Mesodermal cell (in vitro differentiated cells): ENCODE results near the gene AP4E1.

Source experiments
- H3K27ac ChIP-seq: 2 replicates; pipeline ENCODE4 v1.7.0; 2013; ENCODE audit warnings: mild to moderate bottlenecking, low read depth, low read length, moderate library complexity; ENCODE audit not compliant: severe bottlenecking
- H3K36me3 ChIP-seq: 2 replicates; pipeline ENCODE4 v1.7.1; 2013; ENCODE audit warnings: mild to moderate bottlenecking, low read length, moderate library complexity; ENCODE audit not compliant: control insufficient read depth, insufficient read depth
- H3K4me1 ChIP-seq: one replicate; pipeline ENCODE4 v1.7.1; 2013; ENCODE audit warnings: mild to moderate bottlenecking, low read length; ENCODE audit not compliant: insufficient read depth, control insufficient read depth, poor library complexity, severe bottlenecking
- H3K4me3 ChIP-seq: 2 replicates; pipeline ENCODE4 v1.7.0; 2013; ENCODE audit warnings: low read length, control low read depth, mild to moderate bottlenecking; ENCODE audit not compliant: insufficient read depth, poor library complexity, severe bottlenecking; ENCODE audit errors: extremely low read depth
- H3K9me3 ChIP-seq: 2 replicates; pipeline ENCODE4 v1.7.1; 2013; ENCODE audit warnings: mild to moderate bottlenecking, low read length, moderate library complexity; ENCODE audit not compliant: control insufficient read depth
- WGBS, 2 experiments: methylation state at CpG; one replicate each; pipeline ENCODE4 v1.1.5; 2013; ENCODE audit warnings: missing lambda C conversion rate in 2 of 2; ENCODE audit not compliant: insufficient coverage in 2 of 2; 5-methylcytosine and 5-hydroxymethylcytosine counted together

The AP4E1 gene

GRCh38 chr15:50876989-50877360, 31.5 kb upstream of the AP4E1 start:
- Histone ChIP-seq H3K27ac (peak overlapping the region; percentile 37), H3K4me1 (peaks cover 21% of the 10 kb centered on the region), H3K4me3 (no peak overlapping the region), H3K9me3 (no peaks in the 10 kb centered on the region), H3K36me3 (no peaks in the 10 kb centered on the region)
- 7 to 9% methylated on average over 3 to 8 of the region's 8 CpGs for WGBS, 2 experiments

DNA sequence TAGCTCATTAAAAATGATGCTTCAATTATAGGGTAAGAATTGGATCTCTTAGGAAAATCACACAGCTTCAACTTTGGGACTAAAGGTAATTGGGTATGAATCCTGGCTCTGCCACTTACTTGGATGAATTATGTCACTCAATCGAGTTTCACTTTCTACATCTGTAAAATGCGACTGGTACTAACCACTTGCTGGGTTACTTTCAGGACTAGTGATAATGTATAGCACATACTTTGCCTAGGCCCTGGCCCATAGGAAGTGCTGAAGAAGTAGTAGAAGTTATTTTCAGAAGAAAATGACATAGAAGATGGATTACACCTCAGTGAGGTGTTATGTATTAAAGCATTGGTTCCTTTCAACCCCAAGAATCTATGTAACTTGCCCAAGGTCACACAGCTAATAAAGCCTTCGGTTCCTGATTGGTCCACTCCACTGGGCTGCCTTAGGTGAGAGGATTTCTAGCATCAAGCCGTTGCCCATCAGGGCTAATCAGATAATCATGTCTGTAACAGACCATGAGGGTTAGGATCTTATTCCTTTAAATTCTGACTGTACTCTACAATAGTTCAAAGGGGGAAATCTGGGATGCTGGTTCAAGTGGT, 29.4 kb upstream of the AP4E1 start:
- Histone ChIP-seq H3K27ac (no peak overlapping the region), H3K4me1 (peaks cover 16% of the 10 kb centered on the region), H3K4me3 (no peak overlapping the region), H3K9me3 (no peaks in the 10 kb centered on the region), H3K36me3 (no peaks in the 10 kb centered on the region)
- WGBS, 2 experiments: 88 to 94% methylated on average over 2 to 3 of the region's 4 CpGs

DNA sequence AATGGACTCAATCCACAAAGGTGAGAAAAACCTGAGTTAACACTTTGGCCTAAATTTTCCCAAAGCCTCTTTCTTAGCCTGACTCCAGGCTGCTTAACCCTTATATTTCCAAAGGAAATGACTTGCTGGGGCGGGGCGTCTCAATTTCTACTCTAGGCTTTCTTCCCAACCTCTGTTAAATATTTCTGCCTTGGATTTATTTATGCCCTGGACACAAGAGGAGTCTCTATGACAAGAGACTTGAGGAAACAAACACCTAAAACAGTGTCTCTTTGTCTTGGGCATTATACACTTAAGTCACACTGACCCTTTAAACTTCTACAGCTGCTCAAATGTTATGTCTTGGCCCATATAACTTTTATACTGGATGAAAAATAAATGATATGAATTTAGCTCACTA, 28.3 kb upstream of the AP4E1 start:
- Histone ChIP-seq H3K4me3 (no peak overlapping the region), H3K36me3 (no peaks in the 10 kb centered on the region), H3K4me1 (peaks cover 18% of the 10 kb centered on the region), H3K9me3 (no peaks in the 10 kb centered on the region), H3K27ac (peak overlapping the region; percentile 49)
- WGBS, 2 experiments: 100% methylated on average over 1 to 2 of the region's 2 CpGs

DNA sequence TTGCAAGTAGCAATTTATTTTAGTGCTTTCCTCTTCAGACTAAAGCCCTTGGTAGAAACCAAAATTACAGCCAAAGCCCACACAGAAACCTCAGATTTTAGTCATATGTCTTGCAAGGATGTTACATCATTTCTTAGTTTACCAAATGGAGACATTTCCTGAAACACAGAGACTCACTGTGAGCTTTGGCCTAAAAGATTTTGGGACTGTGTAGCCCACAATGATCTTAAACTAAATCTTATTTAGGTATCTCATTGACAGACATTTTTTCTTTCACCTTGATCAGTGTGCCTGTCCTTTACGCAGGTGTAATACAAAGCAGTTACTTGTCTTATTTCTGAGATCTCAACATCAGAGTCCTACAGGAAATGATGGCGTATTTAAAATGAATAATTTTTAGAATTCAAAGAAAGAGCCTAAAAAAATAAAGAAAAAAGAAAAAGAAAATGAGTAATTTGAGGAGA, 27.8 kb upstream of the AP4E1 start:
- Histone ChIP-seq H3K9me3 (no peaks in the 10 kb centered on the region), H3K4me3 (no peak overlapping the region), H3K27ac (peak overlapping the region; percentile 49), H3K4me1 (peaks cover 18% of the 10 kb centered on the region), H3K36me3 (no peaks in the 10 kb centered on the region)
- WGBS, 2 experiments: 100% methylated on average over 1 of the region's 2 CpGs; no CpG with 5 or more reads in 1 of the 2 experiments

DNA sequence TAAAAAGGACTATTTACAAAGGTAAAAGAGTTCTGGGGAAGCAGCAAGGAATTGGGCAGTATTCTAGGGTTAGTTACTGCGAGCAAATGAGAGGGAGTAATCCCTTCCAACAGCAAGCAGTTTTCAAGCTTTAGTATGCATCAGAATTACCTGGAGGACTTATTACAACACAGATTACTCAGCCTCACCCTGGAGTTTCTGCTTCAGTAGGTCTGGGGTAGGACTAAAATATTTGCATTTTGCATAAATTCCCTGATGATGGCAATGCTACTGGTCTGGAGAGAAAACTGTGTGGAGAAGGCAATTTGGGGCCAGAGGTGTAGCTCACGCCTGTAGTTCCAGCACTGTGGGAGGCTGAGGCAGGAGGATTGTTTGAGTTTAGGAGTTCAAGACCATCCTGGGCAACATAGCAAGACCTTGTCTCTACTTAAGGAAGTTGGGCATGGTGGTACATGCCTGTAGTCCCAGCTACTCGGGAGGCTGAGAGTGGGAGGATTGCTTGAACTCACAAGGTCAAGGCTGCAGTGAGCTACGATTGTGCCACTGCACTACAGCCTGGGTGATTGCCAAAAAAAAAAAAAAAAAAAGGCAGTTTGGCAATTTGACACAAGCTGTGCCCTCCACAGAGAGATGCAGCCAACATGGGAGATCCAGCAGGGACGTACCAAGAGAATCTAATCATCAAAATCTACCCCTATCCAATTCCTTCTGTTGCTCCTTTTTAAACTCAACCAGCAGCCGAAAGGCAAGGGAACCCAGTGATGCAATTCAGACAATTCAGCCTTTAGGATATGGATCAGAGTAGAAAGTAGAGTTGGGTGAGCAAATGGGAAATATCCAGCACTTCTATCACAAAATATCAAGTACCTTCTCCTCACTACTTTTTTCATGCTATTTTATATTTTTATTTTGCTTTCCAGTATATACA, 27.1 kb upstream of the AP4E1 start:
- Histone ChIP-seq H3K4me3 (no peak overlapping the region), H3K4me1 (peaks cover 18% of the 10 kb centered on the region), H3K27ac (no peak overlapping the region), H3K36me3 (no peaks in the 10 kb centered on the region), H3K9me3 (no peaks in the 10 kb centered on the region)
- WGBS, 2 experiments: 81 to 94% methylated on average over 3 of the region's 6 CpGs

DNA sequence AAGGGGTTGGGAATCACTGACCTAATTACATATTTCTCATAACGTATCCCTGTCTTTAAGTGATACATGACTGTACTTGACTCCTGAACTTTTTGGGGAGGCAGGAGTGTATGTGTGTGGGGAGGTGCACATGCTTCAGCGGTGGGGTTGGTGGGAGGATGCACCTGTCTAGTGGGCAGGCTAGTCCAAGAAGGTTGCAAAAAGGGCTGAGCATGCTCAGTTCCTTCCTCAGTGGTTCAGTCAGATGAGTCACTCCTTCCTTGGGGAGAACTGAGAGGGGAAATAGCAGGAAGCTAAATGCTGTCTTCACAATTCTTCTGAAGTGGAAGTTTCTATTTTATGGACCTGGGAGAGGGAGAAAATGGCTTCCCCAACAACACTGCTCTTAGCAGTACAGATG, 24.6 kb upstream of the AP4E1 start:
- Histone ChIP-seq H3K4me1 (peaks cover 18% of the 10 kb centered on the region), H3K27ac (peak overlapping the region; percentile 13), H3K4me3 (no peak overlapping the region), H3K36me3 (no peaks in the 10 kb centered on the region), H3K9me3 (no peaks in the 10 kb centered on the region)
- WGBS, 2 experiments: 100% methylated on average over 1 of the region's 2 CpGs

DNA sequence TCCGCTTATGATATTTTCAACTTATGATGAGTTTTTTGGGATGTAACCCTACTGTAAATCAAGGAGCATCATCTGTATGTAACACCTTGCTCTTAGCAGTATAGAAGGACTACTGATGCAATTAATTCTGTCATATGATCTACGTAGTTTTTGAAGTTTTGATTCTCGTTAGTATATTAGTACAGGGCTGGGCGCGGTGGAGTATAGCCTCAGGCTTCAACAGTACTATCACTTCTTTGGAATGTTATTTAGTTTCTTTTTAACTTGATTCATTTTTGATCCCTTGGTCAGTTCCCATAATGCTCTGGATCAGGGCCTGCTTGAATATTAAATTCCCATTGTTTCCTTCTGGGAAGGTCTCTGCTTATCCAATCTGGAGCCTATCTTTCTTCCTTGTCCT, 23.9 kb upstream of the AP4E1 start:
- H3K27ac ChIP-seq: peak overlapping the region; percentile 13
- H3K4me3 ChIP-seq: no peak overlapping the region
- H3K9me3 ChIP-seq: no peaks in the 10 kb centered on the region
- 100% methylated on average over 1 of the region's 5 CpGs; no CpG with 5 or more reads in 1 of the 2 experiments for WGBS, 2 experiments
- H3K4me1 ChIP-seq: peaks cover 18% of the 10 kb centered on the region
- H3K36me3 ChIP-seq: no peaks in the 10 kb centered on the region

- H3K4me3 ChIP-seq: no peak overlapping the region
- H3K9me3 ChIP-seq: peaks cover 4% of the 10 kb centered on the region
- no peak overlapping the region for H3K27ac ChIP-seq
These were observed 22.4 kb upstream of the AP4E1 start for GRCh38 chr15:50886139-50886467.

GRCh38 chr15:50886611-50887345, 21.7 kb upstream of the AP4E1 start:
- Histone ChIP-seq H3K9me3 (peaks cover 9% of the 10 kb centered on the region), H3K36me3 (no peaks in the 10 kb centered on the region), H3K27ac (no peak overlapping the region), H3K4me1 (peaks cover 7% of the 10 kb centered on the region), H3K4me3 (no peak overlapping the region)
- WGBS, 2 experiments: no CpG with 5 or more reads among the region's 2 CpGs

More at GRCh38 chr15:50886139-50886467, 22.4 kb upstream of the AP4E1 start:
- Histone ChIP-seq H3K4me1 (peaks cover 9% of the 10 kb centered on the region), H3K36me3 (no peaks in the 10 kb centered on the region)

DNA sequence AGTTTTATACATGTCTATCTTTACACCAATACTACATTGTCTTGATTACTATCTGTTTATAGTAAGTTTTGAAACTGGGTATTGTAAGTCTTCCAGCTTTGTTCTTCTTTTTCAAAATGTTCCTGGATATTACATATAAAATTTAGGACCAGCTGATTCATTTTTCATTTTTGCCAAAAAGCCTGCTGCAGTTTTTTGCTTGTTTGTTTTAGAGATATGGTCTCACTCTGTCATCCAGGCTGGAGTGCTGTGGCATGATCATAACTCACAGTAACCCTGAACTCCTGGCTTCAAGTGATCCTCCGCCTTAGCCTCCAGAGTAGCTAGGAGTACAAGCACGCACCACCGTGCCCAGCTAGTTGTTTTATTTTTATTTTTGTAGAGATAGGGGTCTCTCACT, 20.4 kb upstream of the AP4E1 start:
- Histone ChIP-seq H3K4me3 (no peak overlapping the region), H3K9me3 (peaks cover 9% of the 10 kb centered on the region), H3K27ac (no peak overlapping the region), H3K4me1 (peaks cover 7% of the 10 kb centered on the region), H3K36me3 (no peaks in the 10 kb centered on the region)
- WGBS, 2 experiments: 100% methylated on average over 1 of the region's 3 CpGs; no CpG with 5 or more reads in 1 of the 2 experiments
